GM12801 (cell line): ENCODE measurements around the gene MRM1.

Experiments
- CTCF ChIP-seq: IDR thresholded peaks from one replicate; pipeline ENCODE4 v1.5.1; 2011; ENCODE audit warnings: control low read depth; ENCODE audit not compliant: insufficient read length; ENCODE audit errors: extremely low read depth

The MRM1 gene

DNA sequence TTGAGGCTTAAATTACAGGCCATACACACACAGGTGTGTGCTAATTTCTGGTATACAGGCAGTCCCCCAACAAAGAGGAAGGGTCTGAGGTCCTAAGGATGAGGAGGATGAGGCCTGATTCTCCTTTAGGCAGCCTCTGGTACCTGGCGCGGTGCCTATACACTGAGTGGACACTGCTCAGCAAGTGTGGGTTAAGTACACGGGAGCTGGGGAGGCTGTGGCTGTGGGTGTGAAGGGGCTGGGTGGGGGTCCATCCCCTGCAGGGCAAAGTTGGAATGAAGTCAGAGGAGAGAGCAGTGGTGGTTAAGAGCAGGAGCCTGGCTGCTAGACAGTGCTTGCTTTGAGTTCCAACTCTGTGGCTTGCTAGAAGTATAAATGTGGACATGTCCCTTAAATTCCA is 10.9 kb downstream of the MRM1 start:
- TF ChIP-seq CTCF: no peak

- TF ChIP-seq CTCF: no peak
Observed at GRCh38 chr17:36613155-36613554, 11.8 kb downstream of the MRM1 start.

DNA sequence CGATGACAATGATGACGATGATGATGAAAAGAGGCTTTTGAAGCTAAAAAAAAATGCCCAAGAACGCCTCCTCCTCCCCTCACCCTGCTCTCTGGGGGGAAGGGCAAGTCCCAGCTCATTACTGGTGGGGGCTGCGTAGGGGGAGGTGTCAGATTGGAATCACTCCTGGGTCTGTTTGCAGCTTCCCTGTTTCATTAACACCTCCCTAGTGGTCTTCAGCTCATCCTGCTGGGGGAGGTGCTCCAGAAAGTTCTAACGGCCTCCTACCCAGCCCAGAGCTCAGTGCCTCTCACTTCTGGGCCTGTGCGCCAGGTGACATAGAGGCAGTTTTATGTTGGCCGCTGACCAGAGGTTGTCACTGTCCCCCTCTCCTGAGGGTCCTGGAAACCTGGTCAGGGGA is 12.7 kb downstream of the MRM1 start:
- no peak for TF ChIP-seq CTCF

- no peak for TF ChIP-seq CTCF
Observed at GRCh38 chr17:36614933-36615332, 13.6 kb downstream of the MRM1 start.

- no peak for TF ChIP-seq CTCF
Observed at GRCh38 chr17:36616061-36617029, 15.0 kb downstream of the MRM1 start.

DNA sequence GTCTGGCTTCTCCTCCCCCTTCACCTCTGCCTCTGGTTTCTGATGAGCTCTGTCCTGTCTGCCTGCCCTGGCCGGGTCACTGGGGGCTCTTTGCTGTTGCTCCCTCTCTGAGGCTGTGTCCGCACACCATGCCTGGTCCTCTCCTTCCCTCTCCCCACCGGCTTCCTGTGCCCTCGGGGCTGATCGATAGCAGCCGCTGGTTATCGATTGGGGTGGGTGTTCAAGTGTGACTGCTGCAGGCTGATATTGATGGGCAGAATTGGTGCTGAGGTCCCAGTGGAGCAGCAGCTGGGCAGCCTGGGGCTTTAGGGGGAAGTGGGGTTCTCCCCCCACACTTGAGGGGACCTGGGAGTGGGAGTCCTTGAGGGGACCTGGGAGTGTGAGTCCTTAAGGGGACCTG is 16.4 kb downstream of the MRM1 start:
- no peak for TF ChIP-seq CTCF

GRCh38 chr17:36623281-36623680 is 21.9 kb downstream of the MRM1 start:
- TF ChIP-seq CTCF: no peak
